ENCODE results near the gene ATP6V0A1. TPM values are rescaled to one million over a fixed set of nuclear protein-coding genes. Genes with fewer than 3 reads are reported as not detected.
"Not testable (repeated sequence)": the region's sequence is repeated elsewhere in the genome, so short reads cannot be mapped to it uniquely, and the experiment has no call there.

Gene ATP6V0A1
- total RNA-seq, 1 donor: 40.0 TPM

DNA sequence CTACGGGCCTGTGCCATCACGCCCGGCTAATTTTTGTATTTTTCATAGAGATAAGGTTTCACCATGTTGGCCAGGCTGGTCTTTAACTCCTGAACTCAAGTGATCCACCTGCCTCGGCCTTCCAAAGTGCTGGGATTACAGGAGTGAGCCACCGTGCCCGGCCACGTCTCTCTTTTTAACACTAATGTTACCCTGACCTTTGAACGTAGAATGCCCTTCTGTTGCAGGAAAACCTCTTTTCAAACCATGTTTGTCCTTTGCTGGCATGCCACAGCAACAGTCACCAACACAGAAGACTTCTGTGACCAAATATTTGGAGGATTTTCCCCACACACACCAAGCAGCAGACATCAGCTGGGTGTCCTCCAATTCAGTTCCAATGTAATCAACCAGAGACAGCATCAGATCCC, 86.2 kb downstream of the ATP6V0A1 start:
- no peak overlapping the region for H3K4me3 ChIP-seq (ENCODE audit: low read depth, low read length)
- DNase-seq (ENCODE audit: low read depth): no peak
- TF ChIP-seq, protein P1, sequence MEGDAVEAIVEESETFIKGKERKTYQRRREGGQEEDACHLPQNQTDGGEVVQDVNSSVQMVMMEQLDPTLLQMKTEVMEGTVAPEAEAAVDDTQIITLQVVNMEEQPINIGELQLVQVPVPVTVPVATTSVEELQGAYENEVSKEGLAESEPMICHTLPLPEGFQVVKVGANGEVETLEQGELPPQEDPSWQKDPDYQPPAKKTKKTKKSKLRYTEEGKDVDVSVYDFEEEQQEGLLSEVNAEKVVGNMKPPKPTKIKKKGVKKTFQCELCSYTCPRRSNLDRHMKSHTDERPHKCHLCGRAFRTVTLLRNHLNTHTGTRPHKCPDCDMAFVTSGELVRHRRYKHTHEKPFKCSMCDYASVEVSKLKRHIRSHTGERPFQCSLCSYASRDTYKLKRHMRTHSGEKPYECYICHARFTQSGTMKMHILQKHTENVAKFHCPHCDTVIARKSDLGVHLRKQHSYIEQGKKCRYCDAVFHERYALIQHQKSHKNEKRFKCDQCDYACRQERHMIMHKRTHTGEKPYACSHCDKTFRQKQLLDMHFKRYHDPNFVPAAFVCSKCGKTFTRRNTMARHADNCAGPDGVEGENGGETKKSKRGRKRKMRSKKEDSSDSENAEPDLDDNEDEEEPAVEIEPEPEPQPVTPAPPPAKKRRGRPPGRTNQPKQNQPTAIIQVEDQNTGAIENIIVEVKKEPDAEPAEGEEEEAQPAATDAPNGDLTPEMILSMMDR (IDR thresholded peaks at IDR 0.05; ENCODE audit: insufficient read depth, low read length): no peak

DNA sequence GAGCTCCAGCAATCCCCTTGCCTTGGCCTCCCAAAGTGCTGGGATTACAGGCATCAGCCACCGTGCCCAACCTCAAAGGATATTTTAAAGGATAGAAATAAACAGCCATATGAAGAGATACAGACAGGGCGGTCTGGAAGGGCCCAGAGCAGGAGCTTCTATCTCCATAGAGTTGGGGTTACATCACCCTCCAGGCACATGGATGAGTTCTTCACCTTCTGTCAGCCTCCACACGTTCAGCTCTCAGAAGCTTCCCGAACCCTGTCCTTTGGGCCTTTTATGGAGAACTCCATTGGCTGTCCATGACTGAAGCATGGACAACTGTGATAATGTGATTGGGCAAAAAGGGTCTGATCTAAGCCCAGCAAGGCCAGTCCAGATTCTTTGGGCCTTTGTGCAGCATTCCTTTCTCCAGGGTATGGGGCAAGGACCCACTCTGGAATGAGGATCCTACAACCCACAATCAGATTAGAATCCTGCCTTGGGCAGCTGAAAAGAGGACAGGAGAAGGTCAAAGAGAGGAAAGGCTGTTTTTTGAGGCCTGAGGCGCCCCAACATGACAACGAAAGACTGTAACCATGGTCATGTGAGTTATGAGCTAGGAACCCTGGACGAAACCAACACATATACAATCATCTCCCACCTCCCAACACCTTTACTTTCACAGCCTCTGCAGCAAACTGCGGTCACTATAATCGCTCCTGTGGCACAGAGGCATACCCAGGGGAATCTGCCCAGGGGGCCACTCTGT, 87.3 kb downstream of the ATP6V0A1 start:
- not testable (repeated sequence) for H3K4me3 ChIP-seq (ENCODE audit: low read depth, low read length); DNase-seq (ENCODE audit: low read depth)

DNA sequence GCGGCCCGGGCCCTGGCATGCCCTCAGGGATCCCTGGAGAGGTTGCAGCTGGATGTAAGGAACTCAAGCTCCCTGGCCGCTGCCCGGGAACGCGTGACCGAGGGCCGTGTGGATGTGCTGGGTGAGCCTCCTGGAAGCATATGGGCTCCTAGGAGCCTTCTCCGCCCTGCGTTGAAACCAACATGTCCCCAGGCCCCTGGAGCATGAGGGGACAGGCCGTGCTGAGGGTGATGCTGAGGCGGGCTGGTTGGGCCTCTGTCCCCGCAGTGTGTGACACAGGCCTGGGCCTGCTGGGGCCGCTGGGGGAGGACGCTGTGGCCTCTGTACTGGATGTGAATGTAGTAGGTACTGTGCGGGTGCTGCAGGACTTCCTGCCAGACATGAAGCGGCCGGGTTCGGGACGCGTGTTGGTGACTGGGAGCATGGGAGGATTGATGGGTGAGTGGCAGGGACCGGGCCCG, 88.4 kb downstream of the ATP6V0A1 start:
- no peak for DNase-seq (ENCODE audit: low read depth)
- TF ChIP-seq, protein P1 (IDR thresholded peaks at IDR 0.05; ENCODE audit: insufficient read depth, low read length): no peak
- H3K4me3 ChIP-seq (ENCODE audit: low read depth, low read length): no peak overlapping the region

DNA sequence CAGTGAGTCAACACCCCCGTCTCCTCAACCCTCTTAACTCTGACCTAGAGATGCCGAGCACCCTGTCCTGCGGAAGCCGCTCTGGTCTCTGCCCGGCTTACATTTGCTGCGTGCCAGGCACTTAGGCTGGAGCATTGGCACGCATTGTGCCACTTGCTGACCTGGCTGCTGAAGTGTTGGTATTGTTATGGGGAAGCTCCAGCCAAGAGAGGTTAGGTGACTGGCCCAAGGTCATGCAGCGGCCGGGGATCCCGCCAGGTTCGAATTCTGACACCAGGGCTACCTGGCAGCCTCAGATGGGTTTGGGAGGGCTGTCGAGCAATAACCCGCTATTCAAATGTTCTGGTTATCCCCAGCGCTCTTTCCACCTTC, 89.0 kb downstream of the ATP6V0A1 start:
- TF ChIP-seq, protein P1 (IDR thresholded peaks at IDR 0.05; ENCODE audit: insufficient read depth, low read length): no peak
- H3K4me3 ChIP-seq (ENCODE audit: low read depth, low read length): no peak overlapping the region
- DNase-seq (ENCODE audit: low read depth): no peak

DNA sequence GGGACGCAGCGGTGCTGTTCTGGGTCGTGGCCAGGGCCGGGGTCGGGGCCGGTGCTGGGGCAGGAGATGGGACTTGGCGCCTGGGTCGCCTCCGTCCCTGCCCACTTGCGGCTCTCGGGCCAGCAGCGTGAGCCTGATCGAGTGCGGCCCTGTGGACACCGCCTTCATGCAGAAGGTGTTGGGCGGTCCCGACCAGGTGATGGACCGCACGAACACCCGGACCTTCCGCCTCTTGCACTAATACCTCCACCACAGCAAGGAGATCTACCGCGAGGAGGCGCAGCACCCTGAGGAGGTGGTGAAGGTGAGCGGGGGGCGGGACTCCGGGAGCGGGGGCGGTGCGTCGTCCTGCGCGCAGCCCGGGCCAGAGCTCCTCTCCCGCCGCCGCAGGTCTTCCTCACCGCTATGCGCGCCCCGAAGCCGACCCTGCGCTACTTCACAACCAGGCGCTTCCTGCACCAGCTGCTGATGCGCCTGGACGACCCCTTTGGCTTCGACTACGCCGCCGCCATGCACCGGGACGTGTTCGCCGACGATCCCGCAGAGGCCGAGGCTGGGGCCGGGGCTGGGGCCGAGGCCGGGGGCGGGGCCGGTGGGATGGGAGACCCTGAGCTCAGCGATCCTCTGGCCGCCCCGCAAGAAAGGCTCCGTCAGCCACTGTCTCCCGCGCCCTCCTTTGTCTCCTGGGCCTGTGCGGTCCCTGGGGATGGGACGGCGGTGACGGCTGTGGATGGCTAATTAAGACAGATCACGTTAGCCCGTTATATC, 89.6 kb downstream of the ATP6V0A1 start:
- DNase-seq (ENCODE audit: low read depth): no peak
- TF ChIP-seq, protein P1 (IDR thresholded peaks at IDR 0.05; ENCODE audit: insufficient read depth, low read length): no peak
- no peak overlapping the region for H3K4me3 ChIP-seq (ENCODE audit: low read depth, low read length)

DNA sequence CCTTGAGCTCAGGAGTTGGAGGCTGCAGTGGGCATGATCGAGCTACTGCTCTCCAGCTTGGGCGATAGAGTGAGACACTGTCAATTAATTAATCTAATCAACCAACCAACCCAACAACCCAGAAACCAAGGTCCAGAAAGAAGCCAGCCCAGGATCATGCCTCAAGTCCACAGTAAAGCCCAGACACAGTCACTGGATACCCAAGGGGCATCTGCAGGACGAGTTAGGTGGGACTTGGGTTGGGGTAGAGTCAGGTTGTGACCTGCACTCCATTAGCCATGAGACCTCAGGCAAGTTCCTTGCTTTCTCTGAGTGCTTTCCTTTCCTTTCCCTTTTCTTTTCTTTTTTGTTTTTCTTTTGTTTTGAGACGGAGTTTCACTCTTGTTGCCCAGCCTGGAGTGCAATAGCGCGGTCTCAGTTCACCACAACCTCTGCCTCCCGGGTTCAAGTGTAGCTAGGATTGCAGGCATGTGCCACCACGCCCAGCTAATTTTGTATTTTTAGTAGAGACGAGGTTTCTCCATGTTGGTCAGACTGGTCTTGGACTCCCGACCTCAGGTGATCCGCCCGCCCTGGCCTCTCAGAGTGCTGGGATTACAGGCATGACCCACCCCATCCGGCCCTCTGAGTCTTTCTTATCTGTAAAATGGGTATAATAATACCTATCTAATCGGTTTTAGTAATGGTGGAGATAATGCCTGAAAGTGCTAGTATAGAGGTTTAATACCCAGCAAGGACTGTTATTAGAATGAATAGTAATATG, 90.5 kb downstream of the ATP6V0A1 start:
- H3K4me3 ChIP-seq (ENCODE audit: low read depth, low read length): no peak overlapping the region
- DNase-seq (ENCODE audit: low read depth): no peak
- TF ChIP-seq, protein P1 (IDR thresholded peaks at IDR 0.05; ENCODE audit: insufficient read depth, low read length): no peak

DNA sequence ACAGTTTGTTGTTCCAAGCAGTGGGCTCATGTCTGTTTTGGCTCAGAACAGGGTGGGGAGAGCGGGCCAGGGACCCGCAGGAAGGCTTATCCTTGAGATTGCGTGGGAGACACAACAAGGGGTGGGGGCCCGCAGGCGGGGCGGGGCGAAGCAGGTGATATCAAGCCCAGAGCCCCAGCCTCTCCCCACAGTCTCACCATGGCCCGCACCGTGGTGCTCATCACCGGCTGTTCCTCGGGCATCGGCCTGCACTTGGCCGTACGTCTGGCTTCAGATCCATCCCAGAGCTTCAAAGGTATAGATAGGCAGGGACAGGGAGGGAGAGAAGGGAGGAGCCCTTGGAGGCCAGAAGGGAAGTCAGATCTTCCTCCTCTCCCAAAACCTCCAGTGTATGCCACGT, 94.1 kb downstream of the ATP6V0A1 start, which contains the start of gene HSD17B1:
TSS of gene HSD17B1 (plus strand) at position 188 of the 400 bp plus-strand sequence. CDS start at position 199, 11 bp downstream.
- peak within 1 kb of the TSS; percentile 89 for H3K4me3 ChIP-seq (ENCODE audit: low read depth, low read length)
- DNase-seq (ENCODE audit: low read depth): not testable (repeated sequence)

All from fibroblast of the aortic adventitia (primary cell).